Measurements from ENCODE around the gene LZTS3. TPM values are rescaled to one million over a fixed set of nuclear protein-coding genes. Genes with fewer than 3 reads are reported as not detected.

LZTS3 gene
- total and polyA plus RNA-seq, 10 of the 15 experiments (the other 5 are each of a cell fraction or from before 2014, with no cell fraction given), result 0.03 to 0.90 (median 0.22) TPM

GRCh38 chr20:3158968-3159431, 14.3 kb downstream of the LZTS3 start:
- H3K36me3 ChIP-seq (ENCODE audit: control insufficient read depth in 2 of 2, insufficient read depth in 2 of 2, low read length in 1 of 2), result no peaks in the 10 kb centered on the region
- no peaks in the 10 kb centered on the region for H3K27me3 ChIP-seq (replicated peaks in 1 of 2; ENCODE audit: control insufficient read depth in 2 of 2, insufficient read depth in 2 of 2, low read length in 1 of 2)
- TF ChIP-seq BACH1 (IDR thresholded peaks at IDR 0.05; ENCODE audit: borderline replicate concordance) (peak; percentile 74; the same call in 1 of the 2 replicates), NKRF (conservative IDR thresholded peaks at IDR 0.05) (no peak)
- SMC1A ChIA-PET (ENCODE audit: uncharacterized antibody, unreplicated experiment), result no interaction called here
- peak overlapping the region; percentile 84 for H3K4me3 ChIP-seq
- POLR2A ChIA-PET, result interaction anchor here (0.6 kb wide), 1 partner anchor 510 kb away, joined by 4 read pairs; no protein-coding TSS in a partner anchor
- intact Hi-C loops (cut with micrococcal nuclease; ENCODE audit: unreplicated experiment) (no loop called here), in situ Hi-C loops (cut with MboI) (no loop called here)
- FAIRE-seq (no peak), ATAC-seq (peak; percentile 18), DNase-seq (ENCODE audit: low read depth, low spot score) (no peak)
- BruUV-seq (replicated peaks), result no TSS peak
- peak overlapping the region; percentile 96 for H3K27ac ChIP-seq (ENCODE audit: control insufficient read depth, insufficient read depth)
- peak overlapping the region; percentile 91 for H3K4me2 ChIP-seq (ENCODE audit: control insufficient read depth, insufficient read depth)
- CTCF ChIA-PET, result interaction anchor here (1.5 kb wide), 1 partner anchor 105 kb away, joined by 3 read pairs; no protein-coding TSS in a partner anchor
- RAD21 ChIA-PET (ENCODE audit: unreplicated experiment), result no interaction called here
- peaks cover 15% of the 10 kb centered on the region for H3K4me1 ChIP-seq (ENCODE audit: control insufficient read depth, insufficient read depth, low read length)
- H4K20me1 ChIP-seq (ENCODE audit: control insufficient read depth, insufficient read depth), result 0 out of 2 replicates have a peak, but pooled peaks cover 4% of the 10 kb centered on the region
- H2AFZ ChIP-seq (ENCODE audit: control insufficient read depth, low read depth, low read length), result no peak overlapping the region
- peaks cover 57% of the 10 kb centered on the region for H3K79me2 ChIP-seq (ENCODE audit: control insufficient read depth, insufficient read depth, low read length)
- 14% methylated on average over 10 of the region's 10 CpGs for WGBS (ENCODE audit: insufficient coverage, insufficient replicate concordance, low lambda C conversion rate, missing lambda C conversion rate)
- peak overlapping the region; percentile 90 for H3K9ac ChIP-seq (ENCODE audit: control insufficient read depth, insufficient read depth, low read length)
- H3K9me3 ChIP-seq (replicated peaks; ENCODE audit: control insufficient read depth, insufficient read depth, low read length), result no peaks in the 10 kb centered on the region

DNA sequence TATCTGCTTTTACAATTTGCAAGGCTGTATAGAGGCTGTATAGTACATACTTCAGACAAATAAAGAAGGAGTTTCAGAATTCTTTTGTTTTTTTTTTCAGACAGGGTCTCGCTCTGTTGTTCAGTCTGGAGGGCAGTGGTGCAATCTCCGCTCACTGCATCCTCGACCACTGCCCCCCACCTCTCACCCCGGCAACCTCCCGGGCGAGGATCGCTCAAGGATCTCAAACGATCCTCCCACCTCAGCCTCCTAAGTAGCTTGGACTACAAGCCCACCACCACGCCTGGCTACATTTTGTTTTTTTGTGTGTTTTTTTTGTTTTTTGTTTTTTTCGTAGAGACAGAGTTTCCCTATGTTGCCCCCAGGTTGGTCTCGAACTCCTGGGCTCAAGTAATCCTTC, 15.5 kb downstream of the LZTS3 start:
- TF ChIP-seq IRF4 (IDR thresholded peaks at IDR 0.05; ENCODE audit: low read depth, low read length), result no peak
- no peak for TF ChIP-seq BRCA1 (IDR thresholded peaks at IDR 0.05; ENCODE audit: low read depth, low read length)
- no peak for TF ChIP-seq CREM (IDR thresholded peaks at IDR 0.05; ENCODE audit: low read depth)
- Histone ChIP-seq H3K36me3 (ENCODE audit: control insufficient read depth in 2 of 2, insufficient read depth in 2 of 2, low read length in 1 of 2) (no peaks in the 10 kb centered on the region), H3K79me2 (ENCODE audit: control insufficient read depth, insufficient read depth, low read length) (peaks cover 69% of the 10 kb centered on the region), H3K4me2 (ENCODE audit: control insufficient read depth, insufficient read depth) (peak overlapping the region; percentile 91), H4K20me1 (ENCODE audit: control insufficient read depth, insufficient read depth) (0 out of 2 replicates have a peak, but pooled peaks cover 4% of the 10 kb centered on the region), H3K9me3 (replicated peaks; ENCODE audit: control insufficient read depth, insufficient read depth, low read length) (no peaks in the 10 kb centered on the region), H3K4me1 (ENCODE audit: control insufficient read depth, insufficient read depth, low read length) (peaks cover 15% of the 10 kb centered on the region), H3K27me3 (replicated peaks in 1 of 2; ENCODE audit: control insufficient read depth in 2 of 2, insufficient read depth in 2 of 2, low read length in 1 of 2) (no peaks in the 10 kb centered on the region), H2AFZ (ENCODE audit: control insufficient read depth, low read depth, low read length) (no peak overlapping the region), H3K4me3 (peak overlapping the region; percentile 41), H3K27ac (ENCODE audit: control insufficient read depth, insufficient read depth) (peak overlapping the region; percentile 73), H3K9ac (ENCODE audit: control insufficient read depth, insufficient read depth, low read length) (peak overlapping the region; percentile 44)
- ATAC-seq, result no peak
- FAIRE-seq, result no peak
- no TSS peak for BruUV-seq (replicated peaks)
- no peak for DNase-seq (ENCODE audit: low read depth, low spot score)
- ChIA-PET RAD21 (ENCODE audit: unreplicated experiment) (interaction anchor here (0.5 to 1.2 kb wide), 4 partner anchors 15 to 159 kb away, joined by 3 to 5 read pairs (median 3); partner anchors contain the start of gene ITPA), SMC1A (ENCODE audit: uncharacterized antibody, unreplicated experiment) (interaction anchor here (0.7 to 1.3 kb wide), 4 partner anchors 9 to 128 kb away, joined by 3 to 5 read pairs (median 3); partner anchors contain the start of gene SLC4A11), POLR2A (interaction anchor here (1.3 to 2.1 kb wide), 2 partner anchors 9 to 46 kb away, joined by 3 to 7 read pairs; no protein-coding TSS in a partner anchor), CTCF (no interaction called here)
- intact Hi-C loops (cut with micrococcal nuclease; ENCODE audit: unreplicated experiment) (no loop called here), in situ Hi-C loops (cut with MboI) (no loop called here)
- 38% methylated on average over 11 of the region's 11 CpGs for WGBS (ENCODE audit: insufficient coverage, insufficient replicate concordance, low lambda C conversion rate, missing lambda C conversion rate)
